HepG2 (cell line): ENCODE data around the gene CABLES2. TPM values are rescaled to one million over a fixed set of nuclear protein-coding genes. Genes with fewer than 3 reads are reported as not detected.

ENCODE experiments used
- ATF5 ChIP-seq: sonication (generic); formaldehyde crosslinking; IDR thresholded peaks from 2 replicates; pipeline ENCODE4 v1.4.0; 2020; ENCODE audit warnings: mild to moderate bottlenecking, low read depth, missing genetic modification reagents
- BCL3 ChIP-seq: sonication (generic); formaldehyde crosslinking; IDR thresholded peaks from 2 replicates; pipeline ENCODE4 v1.5.1; 2020; ENCODE audit warnings: mild to moderate bottlenecking, missing genetic modification reagents, moderate library complexity
- CENPT ChIP-seq: sonication (generic); formaldehyde crosslinking; IDR thresholded peaks from 2 replicates; pipeline ENCODE4 v1.8.0; 2022; ENCODE audit warnings: low read depth, mild to moderate bottlenecking, moderate library complexity, missing genetic modification reagents
- DMAP1 ChIP-seq: IDR thresholded peaks from 2 replicates; pipeline ENCODE4 v1.6.1; 2016
- GFI1 ChIP-seq: sonication (generic); formaldehyde crosslinking; IDR thresholded peaks from 2 replicates; pipeline ENCODE4 v1.5.0; 2020; ENCODE audit warnings: missing genetic modification reagents, mild to moderate bottlenecking, borderline replicate concordance
- HNF4A ChIP-seq: sonication (generic); formaldehyde crosslinking; IDR thresholded peaks from 2 replicates; pipeline ENCODE4 v1.4.0; 2020; ENCODE audit warnings: missing genetic modification reagents
- HNF4G ChIP-seq, 2 experiments: sonication (generic) in 1 of 2; formaldehyde crosslinking in 1 of 2; IDR thresholded peaks; 2 replicates each; pipeline versions ENCODE4 v1.4.0 to v1.6.1; 2011 to 2020; ENCODE audit warnings: borderline replicate concordance in 2 of 2, low read depth in 2 of 2, mild to moderate bottlenecking in 2 of 2, low read length in 1 of 2, missing genetic modification reagents in 1 of 2, moderate library complexity in 1 of 2
- KDM1A ChIP-seq: IDR thresholded peaks from 2 replicates; pipeline ENCODE4 v1.6.1; 2016; ENCODE audit warnings: missing compliant biosample characterization
- KDM2A ChIP-seq: sonication (generic); formaldehyde crosslinking; IDR thresholded peaks from 2 replicates; pipeline ENCODE4 v1.4.0; 2020; ENCODE audit warnings: low read depth, missing genetic modification reagents, borderline replicate concordance
- NONO ChIP-seq, 2 experiments: fragments of 450-650 bp in 1 of 2; sonication (generic) in 1 of 2; formaldehyde crosslinking in 1 of 2; IDR thresholded peaks in 1 of 2; conservative IDR thresholded peaks in 1 of 2; 2 replicates each; pipeline versions ENCODE4 v1.6.1 to v1.8.0; 2017 to 2022; ENCODE audit warnings: mild to moderate bottlenecking in 1 of 2, missing genetic modification reagents in 1 of 2, moderate library complexity in 1 of 2
- RORA ChIP-seq: sonication (generic); formaldehyde crosslinking; IDR thresholded peaks from 2 replicates; pipeline ENCODE4 v1.5.0; 2020; ENCODE audit warnings: mild to moderate bottlenecking, missing genetic modification reagents, moderate library complexity
- SIN3B ChIP-seq: fragments of 150-350 bp; IDR thresholded peaks from 2 replicates; pipeline ENCODE4 v1.6.1; 2014; ENCODE audit warnings: low read length
- SIX4 ChIP-seq: sonication (generic); formaldehyde crosslinking; IDR thresholded peaks from 2 replicates; pipeline ENCODE4 v1.4.0; 2020; ENCODE audit warnings: missing genetic modification reagents
- SOX6 ChIP-seq, 2 experiments: fragments of 450-650 bp in 1 of 2; sonication (generic) in 1 of 2; formaldehyde crosslinking in 1 of 2; IDR thresholded peaks; 2 replicates each; pipeline versions ENCODE4 v1.4.0 to v1.6.1; 2017 to 2020; ENCODE audit warnings: antibody characterized with exemption in 1 of 2, mild to moderate bottlenecking in 1 of 2, missing genetic modification reagents in 1 of 2
- TARDBP ChIP-seq: sonication (generic); formaldehyde crosslinking; IDR thresholded peaks from 2 replicates; pipeline ENCODE4 v1.8.0; 2022; ENCODE audit warnings: mild to moderate bottlenecking, missing genetic modification reagents
- TCF12 ChIP-seq, 2 experiments: fragments of 450-650 bp in 1 of 2; sonication (generic) in 1 of 2; formaldehyde crosslinking in 1 of 2; IDR thresholded peaks; 2 replicates each; pipeline versions ENCODE4 v1.6.1 to v1.8.0; 2017 to 2022; ENCODE audit warnings: antibody characterized with exemption in 1 of 2, mild to moderate bottlenecking in 1 of 2, missing genetic modification reagents in 1 of 2, moderate library complexity in 1 of 2
- ZC3H13 ChIP-seq: sonication (generic); formaldehyde crosslinking; IDR thresholded peaks from 2 replicates; pipeline ENCODE4 v1.8.1; 2023; ENCODE audit warnings: mild to moderate bottlenecking, missing genetic modification reagents, moderate library complexity
- ZFP90 ChIP-seq: sonication (generic); formaldehyde crosslinking; IDR thresholded peaks from 2 replicates; pipeline ENCODE4 v1.8.0; 2022; ENCODE audit warnings: missing genetic modification reagents, mild to moderate bottlenecking, inconsistent platforms, borderline replicate concordance
- ZKSCAN5 ChIP-seq: sonication (generic); formaldehyde crosslinking; IDR thresholded peaks from 2 replicates; pipeline ENCODE4 v1.5.1; 2020; ENCODE audit warnings: mild to moderate bottlenecking, missing genetic modification reagents
- ZNF264 ChIP-seq: sonication (generic); formaldehyde crosslinking; IDR thresholded peaks from 2 replicates; pipeline ENCODE4 v1.4.0; 2020; ENCODE audit warnings: missing genetic modification reagents
- ZNF382 ChIP-seq: sonication (generic); formaldehyde crosslinking; IDR thresholded peaks from 2 replicates; pipeline ENCODE4 v1.5.0; 2020; ENCODE audit warnings: missing genetic modification reagents, mild to moderate bottlenecking, borderline replicate concordance
- polyA plus RNA-seq, 8 experiments: library from polyadenylated mRNA; depleted of rRNA in 3 of 8; stranded (reverse) in 7 of 8; unstranded in 1 of 8; fragments of >200 nt; fragmentation: Illumina TruSeq in 4 of 8; extraction: Trizol in 4 of 8; gene quantifications; 2 replicates each; pipeline versions ENCODE4 v1.2.1 to v1.2.3, GENCODE V29; 2011 to 2016; ENCODE audit warnings: low read depth in 4 of 8, missing spikeins in 1 of 8, mixed read lengths in 1 of 8; ENCODE audit not compliant: insufficient read depth in 1 of 8
- total RNA-seq, 5 experiments: library from RNA; depleted of rRNA; stranded (reverse); fragments of >200 nt; fragmentation: Illumina TruSeq; extraction: Trizol; gene quantifications; 2 replicates each; pipeline ENCODE4 v1.2.3, GENCODE V29; 2016; ENCODE audit warnings: low read depth in 1 of 5
- TF ChIP-seq, protein P1 (sequence below): sonication (generic); formaldehyde crosslinking; IDR thresholded peaks from 2 replicates; pipeline ENCODE4 v1.4.0; 2020; ENCODE audit warnings: missing genetic modification reagents
- TF ChIP-seq, protein P2 (sequence below): sonication (generic); formaldehyde crosslinking; IDR thresholded peaks from 2 replicates; pipeline ENCODE4 v1.4.0; 2020; ENCODE audit warnings: missing genetic modification reagents, mild to moderate bottlenecking, borderline replicate concordance

CABLES2 gene
- total and polyA plus RNA-seq, 2 of the 13 experiments (the other 11 are each of a cell fraction or from before 2014, with no cell fraction given), result 5.2 to 9.7 TPM

GRCh38 chr20:62368392-62368975 is 38.6 kb downstream of the CABLES2 start (continued):
- no peak for TF ChIP-seq BCL3
- peak; percentile 82 for TF ChIP-seq TARDBP (CRISPR knock-in tag)
- TF ChIP-seq, protein P1, sequence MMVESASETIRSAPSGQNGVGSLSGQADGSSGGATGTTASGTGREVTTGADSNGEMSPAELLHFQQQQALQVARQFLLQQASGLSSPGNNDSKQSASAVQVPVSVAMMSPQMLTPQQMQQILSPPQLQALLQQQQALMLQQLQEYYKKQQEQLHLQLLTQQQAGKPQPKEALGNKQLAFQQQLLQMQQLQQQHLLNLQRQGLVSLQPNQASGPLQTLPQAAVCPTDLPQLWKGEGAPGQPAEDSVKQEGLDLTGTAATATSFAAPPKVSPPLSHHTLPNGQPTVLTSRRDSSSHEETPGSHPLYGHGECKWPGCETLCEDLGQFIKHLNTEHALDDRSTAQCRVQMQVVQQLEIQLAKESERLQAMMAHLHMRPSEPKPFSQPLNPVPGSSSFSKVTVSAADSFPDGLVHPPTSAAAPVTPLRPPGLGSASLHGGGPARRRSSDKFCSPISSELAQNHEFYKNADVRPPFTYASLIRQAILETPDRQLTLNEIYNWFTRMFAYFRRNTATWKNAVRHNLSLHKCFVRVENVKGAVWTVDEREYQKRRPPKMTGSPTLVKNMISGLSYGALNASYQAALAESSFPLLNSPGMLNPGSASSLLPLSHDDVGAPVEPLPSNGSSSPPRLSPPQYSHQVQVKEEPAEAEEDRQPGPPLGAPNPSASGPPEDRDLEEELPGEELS, result peak; percentile 43; the same call in 1 of the 2 replicates
- 0 out of 2 replicates have a peak, but pooled peaks have one; percentile 72 for TF ChIP-seq ZNF264 (CRISPR knock-in tag)
- TF ChIP-seq, protein P2, sequence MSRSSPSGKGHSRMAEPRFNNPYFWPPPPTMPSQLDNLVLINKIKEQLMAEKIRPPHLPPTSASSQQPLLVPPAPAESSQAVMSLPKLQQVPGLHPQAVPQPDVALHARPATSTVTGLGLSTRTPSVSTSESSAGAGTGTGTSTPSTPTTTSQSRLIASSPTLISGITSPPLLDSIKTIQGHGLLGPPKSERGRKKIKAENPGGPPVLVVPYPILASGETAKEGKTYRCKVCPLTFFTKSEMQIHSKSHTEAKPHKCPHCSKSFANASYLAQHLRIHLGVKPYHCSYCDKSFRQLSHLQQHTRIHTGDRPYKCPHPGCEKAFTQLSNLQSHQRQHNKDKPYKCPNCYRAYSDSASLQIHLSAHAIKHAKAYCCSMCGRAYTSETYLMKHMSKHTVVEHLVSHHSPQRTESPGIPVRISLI, result no peak
- peak; percentile 79 for TF ChIP-seq HNF4A (CRISPR knock-in tag)
- TF ChIP-seq DMAP1 (CRISPR knock-in tag), result peak; percentile 16; the same call in 1 of the 2 replicates
- peak; percentile 80 for TF ChIP-seq HNF4G (IDR thresholded peaks at IDR 0.05; ENCODE audit: borderline replicate concordance, low read depth, low read length)
- peak; percentile 57 for TF ChIP-seq HNF4G (CRISPR knock-in tag; IDR thresholded peaks at IDR 0.05; ENCODE audit: borderline replicate concordance, low read depth)
- peak; percentile 8; the same call in 1 of the 2 replicates for TF ChIP-seq SIX4
- no peak for TF ChIP-seq SIN3B
- TF ChIP-seq ZKSCAN5 (CRISPR knock-in tag), result peak; percentile 58; the same call in 1 of the 2 replicates
- no peak for TF ChIP-seq TCF12 (IDR thresholded peaks at IDR 0.05)
- TF ChIP-seq TCF12 (CRISPR knock-in tag; IDR thresholded peaks at IDR 0.05), result no peak
- TF ChIP-seq GFI1 (CRISPR knock-in tag), result no peak
- TF ChIP-seq ATF5, result no peak
- no peak for TF ChIP-seq SOX6 (IDR thresholded peaks at IDR 0.05)
- peak; percentile 60; the same call in 1 of the 2 replicates for TF ChIP-seq SOX6 (CRISPR knock-in tag; IDR thresholded peaks at IDR 0.05)
- TF ChIP-seq ZC3H13, result peak; percentile 13; the same call in 1 of the 2 replicates
- no peak for TF ChIP-seq KDM1A
- no peak for TF ChIP-seq NONO (IDR thresholded peaks at IDR 0.05)
- peak; percentile 78 for TF ChIP-seq NONO (CRISPR knock-in tag; conservative IDR thresholded peaks at IDR 0.05)
- peak; percentile 41; the same call in 1 of the 2 replicates for TF ChIP-seq KDM2A (CRISPR knock-in tag)
- TF ChIP-seq RORA, result no peak
- no peak for TF ChIP-seq ZNF382 (CRISPR knock-in tag)
- TF ChIP-seq ZFP90 (CRISPR knock-in tag), result 0 out of 2 replicates have a peak, but pooled peaks have one; percentile 11
- TF ChIP-seq CENPT (CRISPR knock-in tag), result no peak; the same call in 1 of the 2 replicates
